ENCODE results near the gene MAGEE2. TPM values are rescaled to one million over a fixed set of nuclear protein-coding genes. Genes with fewer than 3 reads are reported as not detected.
"Not testable (repeated sequence)": the region's sequence is repeated elsewhere in the genome, so short reads cannot be mapped to it uniquely, and the experiment has no call there.

Gene MAGEE2
- total RNA-seq, 1 experiment from 2014 or later, result 0.15 TPM

- no peak for TF ChIP-seq AFF4 (CRISPR knock-in tag; IDR thresholded peaks at IDR 0.05; ENCODE audit: borderline replicate concordance)
Measured at GRCh38 chrX:75786290-75786689, 1.2 kb upstream of the MAGEE2 start (continued).

GRCh38 chrX:75781611-75782010 is 3.4 kb downstream of the MAGEE2 start:
- Mint-ChIP-seq H3K27me3 (ENCODE audit: low read depth) (no peaks in the 10 kb centered on the region), H3K4me1 (no peaks in the 10 kb centered on the region; the same call in 1 of the 2 replicates), H3K9me3 (no peaks in the 10 kb centered on the region), H3K36me3 (no peaks in the 10 kb centered on the region), H3K27ac (no peak overlapping the region), H3K4me3 (no peak overlapping the region)
- POLR2A ChIA-PET, result no interaction called here
- DNase-seq (ENCODE audit: low spot score), result no peak
- no peak for ATAC-seq
- TF ChIP-seq JAZF1 (CRISPR knock-in tag; IDR thresholded peaks at IDR 0.05) (no peak), NFYB (CRISPR knock-in tag; conservative IDR thresholded peaks at IDR 0.05; ENCODE audit: low read depth) (no peak), NR3C1 (CRISPR knock-in tag; conservative IDR thresholded peaks at IDR 0.05; ENCODE audit: low read depth) (no peak), ATF2 (CRISPR knock-in tag; IDR thresholded peaks at IDR 0.05; ENCODE audit: borderline replicate concordance, low read depth) (no peak), CDX4 (CRISPR knock-in tag; IDR thresholded peaks at IDR 0.05; ENCODE audit: borderline replicate concordance) (no peak), ZMAT4 (CRISPR knock-in tag; IDR thresholded peaks at IDR 0.05) (no peak), ZNF423 (CRISPR knock-in tag; IDR thresholded peaks at IDR 0.05) (no peak)
- CTCF ChIA-PET, result no interaction called here

GRCh38 chrX:75768063-75768462 is 17.0 kb downstream of the MAGEE2 start:
- H3K4me3 Mint-ChIP-seq; H3K36me3 Mint-ChIP-seq; POLR2A ChIA-PET; DNase-seq (ENCODE audit: low spot score); CTCF ChIA-PET; H3K9me3 Mint-ChIP-seq; H3K27ac Mint-ChIP-seq; ATAC-seq; H3K27me3 Mint-ChIP-seq (ENCODE audit: low read depth); H3K4me1 Mint-ChIP-seq: not testable (repeated sequence)

- H3K4me3 Mint-ChIP-seq, result no peak overlapping the region
- POLR2A ChIA-PET, result no interaction called here
- peaks cover 36% of the 10 kb centered on the region for H3K9me3 Mint-ChIP-seq
- H3K27me3 Mint-ChIP-seq (ENCODE audit: low read depth), result peaks cover 34% of the 10 kb centered on the region
- CTCF ChIA-PET, result no interaction called here
- ATAC-seq (no peak), DNase-seq (ENCODE audit: low spot score) (no peak)
- no peaks in the 10 kb centered on the region; the same call in 1 of the 2 replicates for H3K4me1 Mint-ChIP-seq
- H3K36me3 Mint-ChIP-seq, result peaks cover 32% of the 10 kb centered on the region
- H3K27ac Mint-ChIP-seq, result no peak overlapping the region
- TF ChIP-seq ZNF121 (CRISPR knock-in tag; IDR thresholded peaks at IDR 0.05), result no peak
- TF ChIP-seq SP1 (CRISPR knock-in tag; conservative IDR thresholded peaks at IDR 0.05), result no peak
- no peak for TF ChIP-seq GTF2I (CRISPR knock-in tag; conservative IDR thresholded peaks at IDR 0.05)
- no peak for TF ChIP-seq ATF3 (CRISPR knock-in tag; conservative IDR thresholded peaks at IDR 0.05)
- TF ChIP-seq ZNF396 (CRISPR knock-in tag; IDR thresholded peaks at IDR 0.05; ENCODE audit: borderline replicate concordance), result no peak
- no peak for TF ChIP-seq FOXK1 (CRISPR knock-in tag; IDR thresholded peaks at IDR 0.05)
- no peak for TF ChIP-seq SMAD3 (CRISPR knock-in tag; IDR thresholded peaks at IDR 0.05; ENCODE audit: borderline replicate concordance)
- no peak for TF ChIP-seq EMX1 (CRISPR knock-in tag; IDR thresholded peaks at IDR 0.05)
- TF ChIP-seq JAZF1 (CRISPR knock-in tag; IDR thresholded peaks at IDR 0.05), result no peak
- TF ChIP-seq SOX15 (CRISPR knock-in tag; IDR thresholded peaks at IDR 0.05), result no peak
- TF ChIP-seq ZNF532 (CRISPR knock-in tag; IDR thresholded peaks at IDR 0.05; ENCODE audit: borderline replicate concordance), result no peak
- TF ChIP-seq E2F4 (CRISPR knock-in tag; IDR thresholded peaks at IDR 0.05; ENCODE audit: borderline replicate concordance, low read depth), result no peak
Measured at GRCh38 chrX:75748431-75748830, 36.6 kb downstream of the MAGEE2 start.

Data from WTC11 (cell line).